Measurements from ENCODE around the gene CAPZB.

Gene CAPZB

GRCh38 chr1:19406680-19407079 is 78.7 kb downstream of the CAPZB start:
- no peaks in the 10 kb centered on the region for H3K27me3 ChIP-seq (ENCODE audit: control insufficient read depth, insufficient read depth, low read length)
- H3K36me3 ChIP-seq (ENCODE audit: insufficient read depth, low read length) = peaks cover 12% of the 10 kb centered on the region

GRCh38 chr1:19405761-19406487 is 79.4 kb downstream of the CAPZB start:
- H3K4me2 ChIP-seq (ENCODE audit: low read length) = no peak overlapping the region
- no peak overlapping the region for H3K4me3 ChIP-seq (ENCODE audit: low read length)
- no peaks in the 10 kb centered on the region for H3K9me3 ChIP-seq (replicated peaks; ENCODE audit: low read length)
- H3K36me3 ChIP-seq (ENCODE audit: insufficient read depth, low read length) = peaks cover 12% of the 10 kb centered on the region
- H3K4me1 ChIP-seq (ENCODE audit: control insufficient read depth, insufficient read depth, low read length) = no peaks in the 10 kb centered on the region
- no peak overlapping the region for H3K9ac ChIP-seq (ENCODE audit: low read depth, low read length)
- no peaks in the 10 kb centered on the region for H3K27me3 ChIP-seq (ENCODE audit: control insufficient read depth, insufficient read depth, low read length)

More at GRCh38 chr1:19406680-19407079, 78.7 kb downstream of the CAPZB start:
- no peak overlapping the region for H3K4me3 ChIP-seq (ENCODE audit: low read length)
- H3K4me1 ChIP-seq (ENCODE audit: control insufficient read depth, insufficient read depth, low read length) = no peaks in the 10 kb centered on the region
- H3K9me3 ChIP-seq (replicated peaks; ENCODE audit: low read length) = no peaks in the 10 kb centered on the region
- H3K9ac ChIP-seq (ENCODE audit: low read depth, low read length) = no peak overlapping the region
- H3K4me2 ChIP-seq (ENCODE audit: low read length) = no peak overlapping the region

DNA sequence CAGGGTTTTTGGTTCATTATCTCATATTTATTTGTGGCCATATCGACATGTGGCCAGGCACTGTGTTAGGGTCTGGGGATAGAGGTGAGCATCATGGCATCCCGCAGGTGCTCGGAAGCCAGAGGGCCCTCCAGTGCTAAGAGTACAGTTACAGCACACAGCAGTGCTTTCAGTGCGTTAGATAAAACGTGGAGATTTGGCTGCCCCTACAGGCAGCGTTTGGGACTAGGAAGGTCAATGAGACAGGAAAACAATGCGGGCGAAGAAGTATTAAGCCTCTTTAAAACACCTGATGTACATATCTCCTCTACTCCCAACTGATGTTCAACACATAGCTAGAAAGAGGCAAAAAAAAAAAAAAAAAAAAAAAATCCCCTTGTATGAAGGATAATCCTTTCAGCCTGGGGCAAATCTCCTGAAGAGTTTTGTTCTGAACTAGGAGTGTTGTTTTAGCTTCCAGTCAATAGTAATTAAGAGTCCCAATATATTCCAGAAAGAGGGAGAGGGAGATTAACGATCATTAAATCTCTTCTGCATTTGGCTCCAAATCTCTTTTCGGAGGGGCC is 80.1 kb downstream of the CAPZB start:
- H3K9ac ChIP-seq (ENCODE audit: low read depth, low read length) = no peak overlapping the region
- no peak overlapping the region for H3K4me2 ChIP-seq (ENCODE audit: low read length)
- no peaks in the 10 kb centered on the region for H3K27me3 ChIP-seq (ENCODE audit: control insufficient read depth, insufficient read depth, low read length)
- H3K4me1 ChIP-seq (ENCODE audit: control insufficient read depth, insufficient read depth, low read length) = peaks cover 5% of the 10 kb centered on the region
- peaks cover 12% of the 10 kb centered on the region for H3K36me3 ChIP-seq (ENCODE audit: insufficient read depth, low read length)
- H3K4me3 ChIP-seq (ENCODE audit: low read length) = no peak overlapping the region
- H3K9me3 ChIP-seq (replicated peaks; ENCODE audit: low read length) = no peaks in the 10 kb centered on the region

DNA sequence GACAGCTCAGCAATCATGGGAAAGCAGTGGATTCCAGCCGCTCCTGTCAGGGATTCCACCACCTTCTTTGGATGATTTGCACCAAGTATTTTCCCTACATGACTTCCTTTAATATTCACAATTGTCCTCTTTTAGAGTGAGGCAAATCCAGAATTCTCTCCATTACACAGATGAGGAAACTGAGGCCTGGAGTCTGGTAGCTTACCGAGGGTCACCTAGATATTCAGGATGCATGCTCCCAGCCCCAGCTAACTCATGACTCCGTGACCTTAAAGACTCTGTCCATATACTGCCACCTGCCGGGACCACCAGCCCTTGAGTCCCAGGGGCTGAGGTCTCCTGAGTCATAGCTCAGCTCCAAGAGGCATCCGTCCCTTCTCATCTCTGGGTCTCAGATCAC is 80.6 kb downstream of the CAPZB start:
- Histone ChIP-seq H3K9ac (ENCODE audit: low read depth, low read length) (no peak overlapping the region), H3K9me3 (replicated peaks; ENCODE audit: low read length) (no peaks in the 10 kb centered on the region), H3K36me3 (ENCODE audit: insufficient read depth, low read length) (peaks cover 12% of the 10 kb centered on the region), H3K27me3 (ENCODE audit: control insufficient read depth, insufficient read depth, low read length) (no peaks in the 10 kb centered on the region), H3K4me2 (ENCODE audit: low read length) (no peak overlapping the region), H3K4me1 (ENCODE audit: control insufficient read depth, insufficient read depth, low read length) (peaks cover 6% of the 10 kb centered on the region), H3K4me3 (ENCODE audit: low read length) (no peak overlapping the region)

GRCh38 chr1:19403256-19403655 is 82.1 kb downstream of the CAPZB start:
- Histone ChIP-seq H3K9ac (ENCODE audit: low read depth, low read length) (no peak overlapping the region), H3K4me1 (ENCODE audit: control insufficient read depth, insufficient read depth, low read length) (peaks cover 21% of the 10 kb centered on the region), H3K4me2 (ENCODE audit: low read length) (no peak overlapping the region), H3K9me3 (replicated peaks; ENCODE audit: low read length) (no peaks in the 10 kb centered on the region), H3K36me3 (ENCODE audit: insufficient read depth, low read length) (peaks cover 19% of the 10 kb centered on the region), H3K27me3 (ENCODE audit: control insufficient read depth, insufficient read depth, low read length) (no peaks in the 10 kb centered on the region), H3K4me3 (ENCODE audit: low read length) (no peak overlapping the region)

DNA sequence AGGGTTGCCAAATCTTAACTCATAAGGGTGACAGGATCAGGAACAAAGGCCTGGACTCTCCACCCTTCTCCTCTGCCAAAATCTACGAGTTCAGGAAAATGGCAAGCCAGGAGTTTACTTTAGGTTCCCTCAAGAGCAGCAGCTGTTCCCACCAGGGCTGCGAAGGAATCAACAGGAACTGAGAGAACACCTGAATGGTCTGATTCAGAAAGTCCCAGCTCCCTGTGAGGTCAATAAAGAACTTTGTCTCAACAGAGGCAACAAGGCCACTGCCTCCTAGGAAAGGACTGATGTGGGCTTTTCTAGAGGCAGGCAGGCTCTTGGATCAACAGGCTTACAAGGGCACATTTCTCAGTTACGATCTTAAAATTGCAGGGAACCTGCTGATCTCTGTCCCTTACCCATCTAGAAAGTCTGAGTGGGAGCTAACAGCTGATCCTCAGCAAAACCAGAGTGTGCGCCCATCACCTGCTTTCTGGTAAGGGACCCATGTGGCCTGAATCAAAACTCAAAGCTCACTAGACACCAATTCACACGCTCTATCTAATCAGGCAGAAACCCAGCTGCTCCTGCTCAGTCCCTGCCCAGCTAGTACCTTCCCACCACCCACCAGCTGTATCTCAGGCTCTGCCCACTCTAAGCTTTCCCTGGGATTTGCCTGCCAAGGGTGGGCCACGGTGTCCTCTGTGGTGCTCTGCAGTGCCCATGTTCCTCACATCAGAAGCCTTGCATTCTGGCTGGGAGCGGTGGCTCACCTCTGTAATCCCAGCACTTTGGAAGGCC is 83.1 kb downstream of the CAPZB start:
- H3K4me3 ChIP-seq (ENCODE audit: low read length) = no peak overlapping the region
- peaks cover 17% of the 10 kb centered on the region for H3K36me3 ChIP-seq (ENCODE audit: insufficient read depth, low read length)
- peaks cover 29% of the 10 kb centered on the region for H3K4me1 ChIP-seq (ENCODE audit: control insufficient read depth, insufficient read depth, low read length)
- no peaks in the 10 kb centered on the region for H3K9me3 ChIP-seq (replicated peaks; ENCODE audit: low read length)
- H3K9ac ChIP-seq (ENCODE audit: low read depth, low read length) = no peak overlapping the region
- no peaks in the 10 kb centered on the region for H3K27me3 ChIP-seq (ENCODE audit: control insufficient read depth, insufficient read depth, low read length)
- no peak overlapping the region for H3K4me2 ChIP-seq (ENCODE audit: low read length)

DNA sequence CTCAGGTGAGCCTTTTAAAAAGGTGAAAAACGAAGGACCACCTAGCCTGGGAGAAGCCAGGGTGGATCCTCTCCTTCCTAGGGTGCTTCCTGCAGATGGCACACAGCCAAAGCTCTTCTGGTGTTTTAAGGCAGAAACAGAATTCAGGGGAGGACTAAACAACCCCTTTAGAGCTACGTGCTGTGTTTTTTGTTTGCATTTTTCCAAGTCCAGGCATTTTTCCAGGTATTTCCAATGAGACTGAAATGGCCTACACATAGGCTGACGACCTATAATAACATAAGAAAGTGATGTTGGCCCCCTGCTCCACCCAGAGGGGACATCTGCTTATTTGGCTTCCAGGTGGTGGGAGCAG is 83.8 kb downstream of the CAPZB start:
- Histone ChIP-seq H3K4me2 (ENCODE audit: low read length) (no peak overlapping the region), H3K4me3 (ENCODE audit: low read length) (no peak overlapping the region), H3K9me3 (replicated peaks; ENCODE audit: low read length) (no peaks in the 10 kb centered on the region), H3K4me1 (ENCODE audit: control insufficient read depth, insufficient read depth, low read length) (peaks cover 29% of the 10 kb centered on the region), H3K9ac (ENCODE audit: low read depth, low read length) (no peak overlapping the region), H3K36me3 (ENCODE audit: insufficient read depth, low read length) (peaks cover 10% of the 10 kb centered on the region), H3K27me3 (ENCODE audit: control insufficient read depth, insufficient read depth, low read length) (no peaks in the 10 kb centered on the region)

GRCh38 chr1:19400875-19401534 is 84.3 kb downstream of the CAPZB start:
- no peak overlapping the region for H3K4me3 ChIP-seq (ENCODE audit: low read length)
- H3K27me3 ChIP-seq (ENCODE audit: control insufficient read depth, insufficient read depth, low read length) = no peaks in the 10 kb centered on the region
- H3K36me3 ChIP-seq (ENCODE audit: insufficient read depth, low read length) = peaks cover 14% of the 10 kb centered on the region
- no peaks in the 10 kb centered on the region for H3K9me3 ChIP-seq (replicated peaks; ENCODE audit: low read length)
- H3K4me1 ChIP-seq (ENCODE audit: control insufficient read depth, insufficient read depth, low read length) = peaks cover 32% of the 10 kb centered on the region
- no peak overlapping the region for H3K9ac ChIP-seq (ENCODE audit: low read depth, low read length)
- no peak overlapping the region for H3K4me2 ChIP-seq (ENCODE audit: low read length)

DNA sequence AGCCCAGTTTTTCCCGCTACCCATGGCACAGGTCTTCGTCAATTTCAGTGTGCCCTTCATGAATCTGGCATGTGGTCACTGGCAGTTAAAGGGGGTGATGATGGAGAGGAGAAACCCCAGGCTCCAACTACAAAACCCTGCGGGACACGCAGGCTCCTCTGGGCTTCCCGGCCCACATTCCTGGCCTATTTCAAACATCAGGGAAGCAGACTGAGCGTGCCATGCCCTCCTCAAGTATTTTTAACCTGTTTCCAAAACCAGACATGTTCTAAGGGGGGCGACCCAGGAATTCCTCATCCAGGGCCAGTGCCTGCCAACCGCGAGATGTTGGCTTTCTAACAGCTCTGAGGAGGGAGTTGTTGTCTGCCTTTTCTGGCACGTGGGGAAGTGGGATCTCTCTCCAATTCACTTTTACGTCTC is 85.1 kb downstream of the CAPZB start:
- Histone ChIP-seq H3K4me2 (ENCODE audit: low read length) (no peak overlapping the region), H3K9me3 (replicated peaks; ENCODE audit: low read length) (no peaks in the 10 kb centered on the region), H3K36me3 (ENCODE audit: insufficient read depth, low read length) (peaks cover 16% of the 10 kb centered on the region), H3K9ac (ENCODE audit: low read depth, low read length) (no peak overlapping the region), H3K4me3 (ENCODE audit: low read length) (no peak overlapping the region), H3K27me3 (ENCODE audit: control insufficient read depth, insufficient read depth, low read length) (no peaks in the 10 kb centered on the region), H3K4me1 (ENCODE audit: control insufficient read depth, insufficient read depth, low read length) (peaks cover 39% of the 10 kb centered on the region)

DNA sequence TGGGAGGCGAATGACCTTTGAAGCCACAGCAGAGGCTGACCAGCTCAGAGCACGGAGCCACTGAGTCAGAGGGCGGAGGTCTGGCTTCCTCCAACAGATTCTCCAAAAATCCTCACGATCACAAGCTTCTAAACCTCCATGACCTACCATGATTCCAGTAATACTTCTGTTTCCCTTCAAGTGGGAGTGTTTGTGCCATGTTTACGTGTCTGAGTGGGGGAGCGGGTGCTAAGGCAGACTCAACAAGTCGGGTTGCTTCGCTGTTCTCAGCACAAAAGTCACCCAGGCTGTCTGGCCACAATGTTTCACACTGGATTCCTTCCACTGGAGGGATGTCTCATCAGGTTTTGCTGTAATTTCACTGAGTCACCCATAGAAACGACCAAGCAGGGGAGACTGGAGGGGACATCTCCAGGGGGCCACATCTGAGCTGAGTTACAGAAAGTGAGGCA is 87.0 kb downstream of the CAPZB start:
- no peaks in the 10 kb centered on the region for H3K27me3 ChIP-seq (ENCODE audit: control insufficient read depth, insufficient read depth, low read length)
- no peaks in the 10 kb centered on the region for H3K9me3 ChIP-seq (replicated peaks; ENCODE audit: low read length)
- H3K4me3 ChIP-seq (ENCODE audit: low read length) = no peak overlapping the region
- H3K4me2 ChIP-seq (ENCODE audit: low read length) = peak overlapping the region; percentile 2
- H3K4me1 ChIP-seq (ENCODE audit: control insufficient read depth, insufficient read depth, low read length) = peaks cover 40% of the 10 kb centered on the region
- H3K9ac ChIP-seq (ENCODE audit: low read depth, low read length) = no peak overlapping the region
- peaks cover 16% of the 10 kb centered on the region for H3K36me3 ChIP-seq (ENCODE audit: insufficient read depth, low read length)

- no peak overlapping the region for H3K9ac ChIP-seq (ENCODE audit: low read depth, low read length)
- no peak overlapping the region for H3K4me2 ChIP-seq (ENCODE audit: low read length)
- no peak overlapping the region for H3K4me3 ChIP-seq (ENCODE audit: low read length)
- H3K9me3 ChIP-seq (replicated peaks; ENCODE audit: low read length) = no peaks in the 10 kb centered on the region
- H3K27me3 ChIP-seq (ENCODE audit: control insufficient read depth, insufficient read depth, low read length) = no peaks in the 10 kb centered on the region
- H3K4me1 ChIP-seq (ENCODE audit: control insufficient read depth, insufficient read depth, low read length) = peaks cover 40% of the 10 kb centered on the region
- H3K36me3 ChIP-seq (ENCODE audit: insufficient read depth, low read length) = peaks cover 16% of the 10 kb centered on the region
These were observed 88.0 kb downstream of the CAPZB start for GRCh38 chr1:19397217-19397945.
